ENCODE results near the gene ACVRL1.
A peak's percentile ranks its signal among the peaks of the same experiment; 100 is the strongest.

The ACVRL1 gene

GRCh38 chr12:51970904-51971646, 63.8 kb downstream of the ACVRL1 start:
- DNase-seq: no peak

DNA sequence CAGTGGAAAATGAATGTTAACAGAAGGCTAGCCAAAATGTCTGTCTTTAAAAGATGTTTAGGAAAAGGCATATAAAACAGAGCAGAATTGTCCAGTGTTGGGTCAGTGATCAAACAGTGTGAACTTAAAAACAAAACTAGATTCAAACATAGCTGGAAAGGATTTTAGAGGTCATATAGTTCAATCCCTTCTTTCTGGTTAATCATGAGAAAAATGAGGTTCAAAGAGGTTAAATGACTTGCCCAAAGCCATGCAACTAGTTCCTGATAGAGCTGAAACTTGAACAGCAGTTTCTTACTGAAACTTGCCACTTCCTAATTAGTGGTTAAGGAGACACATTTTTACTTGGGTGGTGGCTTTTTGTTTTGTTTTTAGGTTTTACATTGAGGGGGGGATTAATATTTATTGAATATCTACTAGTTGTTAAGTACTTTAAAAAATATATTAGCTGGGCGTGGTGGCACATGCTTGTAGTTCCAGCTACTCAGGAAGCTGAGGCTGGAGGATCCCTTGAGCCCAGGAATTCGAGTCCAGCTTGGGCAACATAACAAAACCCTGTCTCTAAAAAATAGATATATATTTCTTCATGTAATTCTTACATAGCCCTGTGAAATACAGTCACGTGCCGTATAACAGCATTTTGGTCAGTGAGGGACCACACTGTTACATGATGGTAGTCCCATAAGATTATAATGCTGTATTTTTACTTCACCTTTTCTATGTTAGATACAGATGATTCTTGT, 64.5 kb downstream of the ACVRL1 start:
- DNase-seq: peak; percentile 66 to 79

GRCh38 chr12:51972422-51972812, 65.1 kb downstream of the ACVRL1 start:
- peak in 1 of 2 donors; percentile 34 for DNase-seq

GRCh38 chr12:51972849-51973273, 65.6 kb downstream of the ACVRL1 start:
- DNase-seq: peak; percentile 94 to 98

Measured in inflammatory macrophage (primary cell).